ENCODE results near the gene UGT3A1.

The UGT3A1 gene

DNA sequence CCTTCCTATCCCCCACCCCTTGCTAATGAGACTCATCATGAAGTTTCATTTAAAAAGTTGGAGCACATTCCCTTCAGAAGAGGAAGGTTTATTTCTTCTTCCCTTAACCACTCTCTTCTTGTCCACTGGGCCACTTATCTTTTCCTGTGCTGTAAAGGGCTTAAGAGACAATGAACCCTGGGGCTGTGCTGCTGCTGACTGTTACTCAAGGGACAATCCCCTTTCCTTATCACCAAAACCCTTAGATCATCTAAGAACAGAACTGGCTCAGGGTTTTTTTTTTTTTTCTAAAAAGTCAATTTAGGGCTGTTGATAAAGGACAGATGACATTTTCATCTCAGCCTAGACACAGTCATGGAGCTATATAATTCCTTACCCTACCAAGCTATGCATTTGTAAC lies 82.4 kb downstream of the UGT3A1 start:
- Histone ChIP-seq H3K4me3 (ENCODE audit: insufficient read length, low read depth) (no peak overlapping the region), H3K9ac (ENCODE audit: insufficient read length, low read depth) (no peak overlapping the region), H3K4me1 (ENCODE audit: insufficient read depth, insufficient read length) (no peaks in the 10 kb centered on the region), H3K27me3 (ENCODE audit: insufficient read depth, insufficient read length) (no peaks in the 10 kb centered on the region), H3K9me3 (ENCODE audit: insufficient read depth, low read length) (peaks cover 5% of the 10 kb centered on the region; the same call in 1 of the 2 replicates), H3K36me3 (ENCODE audit: insufficient read depth, insufficient read length, low read length) (no peaks in the 10 kb centered on the region)
- TF ChIP-seq ZNF274 (IDR thresholded peaks at IDR 0.05; ENCODE audit: low read depth, low read length), result no peak
- TF ChIP-seq YY1 (IDR thresholded peaks at IDR 0.05; ENCODE audit: insufficient read depth, insufficient read length), result no peak
- no peak for TF ChIP-seq SUZ12 (IDR thresholded peaks at IDR 0.05; ENCODE audit: extremely low read depth, insufficient read depth, insufficient read length)
- DNase-seq (ENCODE audit: low read depth, low spot score), result no peak

GRCh38 chr5:35908228-35908627 lies 83.0 kb downstream of the UGT3A1 start:
- Histone ChIP-seq H3K9me3 (ENCODE audit: insufficient read depth, low read length) (peaks cover 5% of the 10 kb centered on the region; the same call in 1 of the 2 replicates), H3K9ac (ENCODE audit: insufficient read length, low read depth) (no peak overlapping the region)

GRCh38 chr5:35904443-35905132 lies 86.6 kb downstream of the UGT3A1 start:
- no peak for DNase-seq (ENCODE audit: low read depth, low spot score)
- Histone ChIP-seq H3K4me1 (ENCODE audit: insufficient read depth, insufficient read length) (no peaks in the 10 kb centered on the region), H3K9me3 (ENCODE audit: insufficient read depth, low read length) (no peaks in the 10 kb centered on the region), H3K27me3 (ENCODE audit: insufficient read depth, insufficient read length) (no peaks in the 10 kb centered on the region), H3K4me3 (ENCODE audit: insufficient read length, low read depth) (no peak overlapping the region), H3K36me3 (ENCODE audit: insufficient read depth, insufficient read length, low read length) (no peaks in the 10 kb centered on the region), H3K9ac (ENCODE audit: insufficient read length, low read depth) (no peak overlapping the region)
- no peak for TF ChIP-seq YY1 (IDR thresholded peaks at IDR 0.05; ENCODE audit: insufficient read depth, insufficient read length)
- no peak for TF ChIP-seq ZNF274 (IDR thresholded peaks at IDR 0.05; ENCODE audit: low read depth, low read length)
- TF ChIP-seq SUZ12 (IDR thresholded peaks at IDR 0.05; ENCODE audit: extremely low read depth, insufficient read depth, insufficient read length), result no peak

More at GRCh38 chr5:35908228-35908627, 83.0 kb downstream of the UGT3A1 start:
- no peak for DNase-seq (ENCODE audit: low read depth, low spot score)
- H3K4me1 ChIP-seq (ENCODE audit: insufficient read depth, insufficient read length), result no peaks in the 10 kb centered on the region
- TF ChIP-seq YY1 (IDR thresholded peaks at IDR 0.05; ENCODE audit: insufficient read depth, insufficient read length) (no peak), SUZ12 (IDR thresholded peaks at IDR 0.05; ENCODE audit: extremely low read depth, insufficient read depth, insufficient read length) (no peak), ZNF274 (IDR thresholded peaks at IDR 0.05; ENCODE audit: low read depth, low read length) (no peak)
- no peaks in the 10 kb centered on the region for H3K36me3 ChIP-seq (ENCODE audit: insufficient read depth, insufficient read length, low read length)
- no peaks in the 10 kb centered on the region for H3K27me3 ChIP-seq (ENCODE audit: insufficient read depth, insufficient read length)
- no peak overlapping the region for H3K4me3 ChIP-seq (ENCODE audit: insufficient read length, low read depth)

GRCh38 chr5:35903631-35904203 lies 87.5 kb downstream of the UGT3A1 start:
- TF ChIP-seq YY1 (IDR thresholded peaks at IDR 0.05; ENCODE audit: insufficient read depth, insufficient read length), result no peak
- no peak for TF ChIP-seq SUZ12 (IDR thresholded peaks at IDR 0.05; ENCODE audit: extremely low read depth, insufficient read depth, insufficient read length)
- no peak for TF ChIP-seq ZNF274 (IDR thresholded peaks at IDR 0.05; ENCODE audit: low read depth, low read length)
- H3K27me3 ChIP-seq (ENCODE audit: insufficient read depth, insufficient read length), result no peaks in the 10 kb centered on the region
- H3K36me3 ChIP-seq (ENCODE audit: insufficient read depth, insufficient read length, low read length), result no peaks in the 10 kb centered on the region
- no peaks in the 10 kb centered on the region for H3K4me1 ChIP-seq (ENCODE audit: insufficient read depth, insufficient read length)
- H3K9ac ChIP-seq (ENCODE audit: insufficient read length, low read depth), result no peak overlapping the region
- no peak for DNase-seq (ENCODE audit: low read depth, low spot score)
- no peak overlapping the region for H3K4me3 ChIP-seq (ENCODE audit: insufficient read length, low read depth)
- no peaks in the 10 kb centered on the region for H3K9me3 ChIP-seq (ENCODE audit: insufficient read depth, low read length)

DNA sequence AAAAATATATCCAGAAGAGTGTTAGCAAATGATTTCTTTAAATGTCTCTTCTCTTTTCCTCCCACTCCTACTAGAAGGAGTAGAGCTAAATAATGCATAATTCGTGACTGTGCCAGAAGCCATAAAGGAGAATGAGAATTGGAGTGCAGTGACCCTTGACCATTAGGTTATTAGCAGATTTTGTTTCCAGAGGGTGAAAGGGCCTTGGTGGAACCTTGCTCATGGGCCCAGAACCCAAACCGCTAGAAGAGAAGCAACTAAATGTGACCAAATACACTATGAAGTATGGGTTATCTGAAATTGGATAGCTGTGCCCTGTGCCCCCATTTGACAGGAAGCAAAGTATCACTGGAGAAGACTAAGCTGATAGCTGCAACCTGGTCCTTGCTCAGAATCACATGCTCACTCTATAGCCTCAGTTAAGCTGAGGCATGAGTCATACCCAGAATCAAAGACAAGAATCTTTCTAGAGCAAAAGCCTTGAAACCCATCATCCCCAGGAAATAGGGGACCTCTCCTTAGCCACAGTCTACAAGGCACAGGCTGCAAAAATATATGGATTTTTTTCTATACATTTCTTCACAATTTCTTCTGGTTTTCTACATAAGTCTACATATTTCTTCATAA lies 89.0 kb downstream of the UGT3A1 start:
- no peak overlapping the region for H3K9ac ChIP-seq (ENCODE audit: insufficient read length, low read depth)
- no peaks in the 10 kb centered on the region for H3K36me3 ChIP-seq (ENCODE audit: insufficient read depth, insufficient read length, low read length)
- no peaks in the 10 kb centered on the region for H3K4me1 ChIP-seq (ENCODE audit: insufficient read depth, insufficient read length)
- H3K27me3 ChIP-seq (ENCODE audit: insufficient read depth, insufficient read length), result no peaks in the 10 kb centered on the region
- H3K4me3 ChIP-seq (ENCODE audit: insufficient read length, low read depth), result no peak overlapping the region
- no peak for TF ChIP-seq SUZ12 (IDR thresholded peaks at IDR 0.05; ENCODE audit: extremely low read depth, insufficient read depth, insufficient read length)
- no peak for TF ChIP-seq ZNF274 (IDR thresholded peaks at IDR 0.05; ENCODE audit: low read depth, low read length)
- no peak for TF ChIP-seq YY1 (IDR thresholded peaks at IDR 0.05; ENCODE audit: insufficient read depth, insufficient read length)
- no peak for DNase-seq (ENCODE audit: low read depth, low spot score)
- H3K9me3 ChIP-seq (ENCODE audit: insufficient read depth, low read length), result no peaks in the 10 kb centered on the region

All from NT2/D1 (cell line).